DMS 273 treated with DMSO at 0.1 percent for 48 hours (cell line): ENCODE results near the gene TMEM242.

Experiments used
- DNase-seq: peaks from one replicate; lab custom pipeline; 2025; lab: John Stamatoyannopoulos, UW

The TMEM242 gene

GRCh38 chr6:157288575-157288974 lies 34.7 kb downstream of the TMEM242 start:
- no peak for DNase-seq

GRCh38 chr6:157287923-157288322 lies 35.4 kb downstream of the TMEM242 start:
- DNase-seq = no peak

- no peak for DNase-seq
Measured at GRCh38 chr6:157287247-157287850, 36.0 kb downstream of the TMEM242 start.

GRCh38 chr6:157285422-157285779 lies 37.9 kb downstream of the TMEM242 start:
- DNase-seq = no peak

GRCh38 chr6:157284738-157285421 lies 38.4 kb downstream of the TMEM242 start:
- DNase-seq = no peak

- DNase-seq = no peak
Measured at GRCh38 chr6:157283900-157284737, 39.2 kb downstream of the TMEM242 start.

- no peak for DNase-seq
Measured at GRCh38 chr6:157283330-157283898, 39.9 kb downstream of the TMEM242 start.

GRCh38 chr6:157282284-157282683 lies 41.0 kb downstream of the TMEM242 start:
- DNase-seq = no peak

GRCh38 chr6:157281570-157281969 lies 41.7 kb downstream of the TMEM242 start:
- DNase-seq = no peak

- DNase-seq = no peak
Measured at GRCh38 chr6:157280947-157281346, 42.4 kb downstream of the TMEM242 start.

GRCh38 chr6:157280157-157280556 lies 43.2 kb downstream of the TMEM242 start:
- DNase-seq = no peak

- DNase-seq = no peak
Measured at GRCh38 chr6:157278171-157278570, 45.1 kb downstream of the TMEM242 start.

GRCh38 chr6:157276731-157277130 lies 46.6 kb downstream of the TMEM242 start:
- DNase-seq = no peak

- no peak for DNase-seq
Measured at GRCh38 chr6:157276134-157276532, 47.2 kb downstream of the TMEM242 start.

GRCh38 chr6:157274471-157275226 lies 48.7 kb downstream of the TMEM242 start:
- DNase-seq = peak; percentile 22

GRCh38 chr6:157273756-157274470 lies 49.4 kb downstream of the TMEM242 start:
- no peak for DNase-seq

- no peak for DNase-seq
Measured at GRCh38 chr6:157272866-157273755, 50.2 kb downstream of the TMEM242 start.

GRCh38 chr6:157272372-157272771 lies 50.9 kb downstream of the TMEM242 start:
- no peak for DNase-seq

- no peak for DNase-seq
Measured at GRCh38 chr6:157271911-157272310, 51.4 kb downstream of the TMEM242 start.

GRCh38 chr6:157271441-157271840 lies 51.9 kb downstream of the TMEM242 start:
- no peak for DNase-seq
